HG02759 (cell line): ENCODE results near the gene CEP192.
A peak's percentile ranks its signal among the peaks of the same experiment; 100 is the strongest.
"Not testable (repeated sequence)": the region's sequence is repeated elsewhere in the genome, so short reads cannot be mapped to it uniquely, and the experiment has no call there.

Experiments
- ATAC-seq: cut with Tn5 transposase; IDR thresholded peaks from one replicate; pipeline ENCODE4 v1.9.1; 2021; ENCODE audit warnings: mild to moderate bottlenecking, moderate library complexity; ENCODE audit not compliant: unreplicated experiment

Gene CEP192

GRCh38 chr18:13028869-13029268 is 37.7 kb downstream of the CEP192 start:
- no peak for ATAC-seq

- ATAC-seq = no peak
Measured at GRCh38 chr18:13032173-13032572, 41.0 kb downstream of the CEP192 start.

GRCh38 chr18:13035249-13035914 is 44.2 kb downstream of the CEP192 start:
- no peak for ATAC-seq

- no peak for ATAC-seq
Measured at GRCh38 chr18:13036622-13037320, 45.6 kb downstream of the CEP192 start.

GRCh38 chr18:13039806-13040205 is 48.6 kb downstream of the CEP192 start:
- no peak for ATAC-seq

- ATAC-seq = no peak
Measured at GRCh38 chr18:13043066-13043465, 51.9 kb downstream of the CEP192 start.

GRCh38 chr18:13048061-13048595 is 57.0 kb downstream of the CEP192 start:
- no peak for ATAC-seq

- no peak for ATAC-seq
Measured at GRCh38 chr18:13051159-13051558, 60.0 kb downstream of the CEP192 start.

- peak; percentile 65 for ATAC-seq
Measured at GRCh38 chr18:13051950-13052349, 60.8 kb downstream of the CEP192 start.

- ATAC-seq = no peak
Measured at GRCh38 chr18:13054336-13054735, 63.2 kb downstream of the CEP192 start.

GRCh38 chr18:13061630-13062189 is 70.5 kb downstream of the CEP192 start:
- ATAC-seq = no peak

- no peak for ATAC-seq
Measured at GRCh38 chr18:13067124-13067523, 76.0 kb downstream of the CEP192 start.

- no peak for ATAC-seq
Measured at GRCh38 chr18:13067966-13068365, 76.8 kb downstream of the CEP192 start.

GRCh38 chr18:13070460-13070859 is 79.3 kb downstream of the CEP192 start:
- ATAC-seq = no peak

- no peak for ATAC-seq
Measured at GRCh38 chr18:13076886-13077285, 85.7 kb downstream of the CEP192 start.

GRCh38 chr18:13077473-13077872 is 86.3 kb downstream of the CEP192 start:
- ATAC-seq = no peak

- not testable (repeated sequence) for ATAC-seq
Measured at GRCh38 chr18:13078065-13078464, 86.9 kb downstream of the CEP192 start.

- ATAC-seq = no peak
Measured at GRCh38 chr18:13086906-13087305, 95.7 kb downstream of the CEP192 start.

- no peak for ATAC-seq
Measured at GRCh38 chr18:13095466-13095865, 104.3 kb downstream of the CEP192 start.

- ATAC-seq = no peak
Measured at GRCh38 chr18:13096232-13096631, 105.1 kb downstream of the CEP192 start.

- ATAC-seq = no peak
Measured at GRCh38 chr18:13096719-13097118, 105.6 kb downstream of the CEP192 start.

GRCh38 chr18:13098104-13098503 is 106.9 kb downstream of the CEP192 start:
- ATAC-seq = not testable (repeated sequence)
